ENCODE results near the gene BTBD16. TPM values are rescaled to one million over a fixed set of nuclear protein-coding genes. Genes with fewer than 3 reads are reported as not detected.

Gene BTBD16
- total and polyA plus RNA-seq, 2 of the 13 experiments (the other 11 are each of a cell fraction or from before 2014, with no cell fraction given) = 5.0 to 11.9 TPM

DNA sequence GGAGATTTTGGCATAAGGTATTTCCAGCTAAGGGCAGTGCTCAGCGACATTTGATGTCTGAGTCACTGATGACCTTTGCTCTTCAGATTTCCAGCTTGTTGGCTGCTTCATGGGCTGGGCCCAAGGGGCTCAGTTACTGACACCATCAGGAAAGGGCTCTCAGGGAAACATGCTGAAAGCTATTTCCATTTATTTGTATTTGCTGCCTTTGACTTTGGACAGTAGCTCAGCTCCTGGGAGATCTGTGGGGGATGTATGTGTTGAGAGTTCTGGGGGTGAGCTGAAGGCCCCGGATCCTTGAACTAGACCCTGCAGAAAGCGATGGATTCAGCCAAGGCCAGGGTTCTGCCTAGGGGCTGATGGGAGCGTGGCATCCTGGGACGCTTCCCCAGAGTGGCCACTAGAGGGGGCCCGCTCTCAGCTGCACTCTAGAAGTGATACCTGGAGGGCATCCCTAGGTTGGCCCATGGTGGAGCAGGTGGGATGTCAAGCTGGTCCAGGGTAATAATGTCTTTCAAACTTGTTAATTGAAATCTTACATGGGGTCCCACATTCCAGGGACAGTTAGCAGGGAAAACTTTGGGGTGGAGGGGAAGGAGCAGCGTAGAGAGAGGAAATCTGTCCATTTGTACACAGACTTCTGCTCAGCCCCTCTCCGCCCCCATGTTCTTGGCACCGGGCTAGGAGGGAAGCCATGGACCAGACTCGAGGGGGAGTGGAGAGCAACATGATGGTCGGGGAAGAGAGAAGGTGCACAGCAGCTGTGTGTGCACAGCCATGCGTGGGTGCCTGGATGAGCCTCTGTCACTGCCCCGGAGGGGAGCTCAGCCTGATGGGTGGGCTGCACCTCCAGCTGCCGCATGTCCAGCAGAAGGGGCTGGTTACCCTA lies 3.0 kb upstream of the BTBD16 start (continued):
- TF ChIP-seq, protein P1, sequence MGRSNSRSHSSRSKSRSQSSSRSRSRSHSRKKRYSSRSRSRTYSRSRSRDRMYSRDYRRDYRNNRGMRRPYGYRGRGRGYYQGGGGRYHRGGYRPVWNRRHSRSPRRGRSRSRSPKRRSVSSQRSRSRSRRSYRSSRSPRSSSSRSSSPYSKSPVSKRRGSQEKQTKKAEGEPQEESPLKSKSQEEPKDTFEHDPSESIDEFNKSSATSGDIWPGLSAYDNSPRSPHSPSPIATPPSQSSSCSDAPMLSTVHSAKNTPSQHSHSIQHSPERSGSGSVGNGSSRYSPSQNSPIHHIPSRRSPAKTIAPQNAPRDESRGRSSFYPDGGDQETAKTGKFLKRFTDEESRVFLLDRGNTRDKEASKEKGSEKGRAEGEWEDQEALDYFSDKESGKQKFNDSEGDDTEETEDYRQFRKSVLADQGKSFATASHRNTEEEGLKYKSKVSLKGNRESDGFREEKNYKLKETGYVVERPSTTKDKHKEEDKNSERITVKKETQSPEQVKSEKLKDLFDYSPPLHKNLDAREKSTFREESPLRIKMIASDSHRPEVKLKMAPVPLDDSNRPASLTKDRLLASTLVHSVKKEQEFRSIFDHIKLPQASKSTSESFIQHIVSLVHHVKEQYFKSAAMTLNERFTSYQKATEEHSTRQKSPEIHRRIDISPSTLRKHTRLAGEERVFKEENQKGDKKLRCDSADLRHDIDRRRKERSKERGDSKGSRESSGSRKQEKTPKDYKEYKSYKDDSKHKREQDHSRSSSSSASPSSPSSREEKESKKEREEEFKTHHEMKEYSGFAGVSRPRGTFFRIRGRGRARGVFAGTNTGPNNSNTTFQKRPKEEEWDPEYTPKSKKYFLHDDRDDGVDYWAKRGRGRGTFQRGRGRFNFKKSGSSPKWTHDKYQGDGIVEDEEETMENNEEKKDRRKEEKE (IDR thresholded peaks at IDR 0.05) = no peak
- TF ChIP-seq, protein P2, sequence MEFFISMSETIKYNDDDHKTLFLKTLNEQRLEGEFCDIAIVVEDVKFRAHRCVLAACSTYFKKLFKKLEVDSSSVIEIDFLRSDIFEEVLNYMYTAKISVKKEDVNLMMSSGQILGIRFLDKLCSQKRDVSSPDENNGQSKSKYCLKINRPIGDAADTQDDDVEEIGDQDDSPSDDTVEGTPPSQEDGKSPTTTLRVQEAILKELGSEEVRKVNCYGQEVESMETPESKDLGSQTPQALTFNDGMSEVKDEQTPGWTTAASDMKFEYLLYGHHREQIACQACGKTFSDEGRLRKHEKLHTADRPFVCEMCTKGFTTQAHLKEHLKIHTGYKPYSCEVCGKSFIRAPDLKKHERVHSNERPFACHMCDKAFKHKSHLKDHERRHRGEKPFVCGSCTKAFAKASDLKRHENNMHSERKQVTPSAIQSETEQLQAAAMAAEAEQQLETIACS (CRISPR knock-in tag; IDR thresholded peaks at IDR 0.05) = no peak
- TF ChIP-seq KLF9 (CRISPR knock-in tag; IDR thresholded peaks at IDR 0.05; ENCODE audit: low read depth) (no peak), ZNF260 (CRISPR knock-in tag; IDR thresholded peaks at IDR 0.05; ENCODE audit: borderline replicate concordance, low read depth) (no peak), ELF1 (CRISPR knock-in tag; IDR thresholded peaks at IDR 0.05) (no peak; the same call in 1 of the 2 replicates), DMAP1 (CRISPR knock-in tag; IDR thresholded peaks at IDR 0.05) (peak; percentile 41; the same call in 1 of the 2 replicates), GABPB1 (CRISPR knock-in tag; IDR thresholded peaks at IDR 0.05) (no peak), ZNF143 (CRISPR knock-in tag; IDR thresholded peaks at IDR 0.05) (peak; percentile 84), ZNF670 (CRISPR knock-in tag; IDR thresholded peaks at IDR 0.05; ENCODE audit: borderline replicate concordance) (no peak), SRY (CRISPR knock-in tag; IDR thresholded peaks at IDR 0.05) (no peak), ELF3 (CRISPR knock-in tag; IDR thresholded peaks at IDR 0.05) (no peak), MXD4 (CRISPR knock-in tag; IDR thresholded peaks at IDR 0.05) (no peak), AKAP8 (CRISPR knock-in tag; IDR thresholded peaks at IDR 0.05) (0 out of 2 replicates have a peak, but pooled peaks have one; percentile 56)
- TF ChIP-seq, protein P3, sequence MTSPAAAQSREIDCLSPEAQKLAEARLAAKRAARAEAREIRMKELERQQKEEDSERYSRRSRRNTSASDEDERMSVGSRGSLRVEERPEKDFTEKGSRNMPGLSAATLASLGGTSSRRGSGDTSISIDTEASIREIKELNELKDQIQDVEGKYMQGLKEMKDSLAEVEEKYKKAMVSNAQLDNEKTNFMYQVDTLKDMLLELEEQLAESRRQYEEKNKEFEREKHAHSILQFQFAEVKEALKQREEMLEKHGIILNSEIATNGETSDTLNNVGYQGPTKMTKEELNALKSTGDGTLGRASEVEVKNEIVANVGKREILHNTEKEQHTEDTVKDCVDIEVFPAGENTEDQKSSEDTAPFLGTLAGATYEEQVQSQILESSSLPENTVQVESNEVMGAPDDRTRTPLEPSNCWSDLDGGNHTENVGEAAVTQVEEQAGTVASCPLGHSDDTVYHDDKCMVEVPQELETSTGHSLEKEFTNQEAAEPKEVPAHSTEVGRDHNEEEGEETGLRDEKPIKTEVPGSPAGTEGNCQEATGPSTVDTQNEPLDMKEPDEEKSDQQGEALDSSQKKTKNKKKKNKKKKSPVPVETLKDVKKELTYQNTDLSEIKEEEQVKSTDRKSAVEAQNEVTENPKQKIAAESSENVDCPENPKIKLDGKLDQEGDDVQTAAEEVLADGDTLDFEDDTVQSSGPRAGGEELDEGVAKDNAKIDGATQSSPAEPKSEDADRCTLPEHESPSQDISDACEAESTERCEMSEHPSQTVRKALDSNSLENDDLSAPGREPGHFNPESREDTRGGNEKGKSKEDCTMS (CRISPR knock-in tag; conservative IDR thresholded peaks at IDR 0.05) = no peak
- TF ChIP-seq, protein P4, sequence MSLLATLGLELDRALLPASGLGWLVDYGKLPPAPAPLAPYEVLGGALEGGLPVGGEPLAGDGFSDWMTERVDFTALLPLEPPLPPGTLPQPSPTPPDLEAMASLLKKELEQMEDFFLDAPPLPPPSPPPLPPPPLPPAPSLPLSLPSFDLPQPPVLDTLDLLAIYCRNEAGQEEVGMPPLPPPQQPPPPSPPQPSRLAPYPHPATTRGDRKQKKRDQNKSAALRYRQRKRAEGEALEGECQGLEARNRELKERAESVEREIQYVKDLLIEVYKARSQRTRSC (CRISPR knock-in tag; IDR thresholded peaks at IDR 0.05; ENCODE audit: low read depth) = no peak
- TF ChIP-seq, protein P5, sequence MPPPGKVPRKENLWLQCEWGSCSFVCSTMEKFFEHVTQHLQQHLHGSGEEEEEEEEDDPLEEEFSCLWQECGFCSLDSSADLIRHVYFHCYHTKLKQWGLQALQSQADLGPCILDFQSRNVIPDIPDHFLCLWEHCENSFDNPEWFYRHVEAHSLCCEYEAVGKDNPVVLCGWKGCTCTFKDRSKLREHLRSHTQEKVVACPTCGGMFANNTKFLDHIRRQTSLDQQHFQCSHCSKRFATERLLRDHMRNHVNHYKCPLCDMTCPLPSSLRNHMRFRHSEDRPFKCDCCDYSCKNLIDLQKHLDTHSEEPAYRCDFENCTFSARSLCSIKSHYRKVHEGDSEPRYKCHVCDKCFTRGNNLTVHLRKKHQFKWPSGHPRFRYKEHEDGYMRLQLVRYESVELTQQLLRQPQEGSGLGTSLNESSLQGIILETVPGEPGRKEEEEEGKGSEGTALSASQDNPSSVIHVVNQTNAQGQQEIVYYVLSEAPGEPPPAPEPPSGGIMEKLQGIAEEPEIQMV (CRISPR knock-in tag; IDR thresholded peaks at IDR 0.05; ENCODE audit: low read depth) = no peak
- TF ChIP-seq, protein P6, sequence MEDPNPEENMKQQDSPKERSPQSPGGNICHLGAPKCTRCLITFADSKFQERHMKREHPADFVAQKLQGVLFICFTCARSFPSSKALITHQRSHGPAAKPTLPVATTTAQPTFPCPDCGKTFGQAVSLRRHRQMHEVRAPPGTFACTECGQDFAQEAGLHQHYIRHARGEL (CRISPR knock-in tag; IDR thresholded peaks at IDR 0.05) = no peak
- TF ChIP-seq, protein P7, sequence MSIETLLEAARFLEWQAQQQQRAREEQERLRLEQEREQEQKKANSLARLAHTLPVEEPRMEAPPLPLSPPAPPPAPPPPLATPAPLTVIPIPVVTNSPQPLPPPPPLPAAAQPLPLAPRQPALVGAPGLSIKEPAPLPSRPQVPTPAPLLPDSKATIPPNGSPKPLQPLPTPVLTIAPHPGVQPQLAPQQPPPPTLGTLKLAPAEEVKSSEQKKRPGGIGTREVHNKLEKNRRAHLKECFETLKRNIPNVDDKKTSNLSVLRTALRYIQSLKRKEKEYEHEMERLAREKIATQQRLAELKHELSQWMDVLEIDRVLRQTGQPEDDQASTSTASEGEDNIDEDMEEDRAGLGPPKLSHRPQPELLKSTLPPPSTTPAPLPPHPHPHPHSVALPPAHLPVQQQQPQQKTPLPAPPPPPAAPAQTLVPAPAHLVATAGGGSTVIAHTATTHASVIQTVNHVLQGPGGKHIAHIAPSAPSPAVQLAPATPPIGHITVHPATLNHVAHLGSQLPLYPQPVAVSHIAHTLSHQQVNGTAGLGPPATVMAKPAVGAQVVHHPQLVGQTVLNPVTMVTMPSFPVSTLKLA (IDR thresholded peaks at IDR 0.05) = no peak

Data from HepG2 (cell line).